ENCODE data around the gene PAFAH1B1.

DNA sequence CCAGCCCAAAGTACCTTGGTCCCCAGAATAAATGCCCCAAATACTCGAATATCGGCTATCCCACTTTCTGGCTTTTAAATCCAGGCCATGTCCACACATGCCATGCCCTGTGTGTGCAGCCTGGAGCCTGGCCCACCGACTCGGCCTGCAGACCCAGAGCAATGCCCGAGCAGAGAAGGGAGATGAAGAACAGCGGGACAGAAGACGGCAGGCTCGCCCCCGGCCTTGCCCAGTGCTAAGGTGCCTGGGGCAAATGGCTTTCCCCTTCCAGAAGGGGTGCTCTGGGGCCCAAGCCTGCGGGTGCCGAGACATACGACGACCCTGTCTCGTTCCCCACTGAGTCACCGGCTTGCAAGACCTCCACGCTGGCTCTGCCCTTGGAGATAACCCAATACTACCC, 110.2 kb downstream of the PAFAH1B1 start:
- TF ChIP-seq, protein P1, sequence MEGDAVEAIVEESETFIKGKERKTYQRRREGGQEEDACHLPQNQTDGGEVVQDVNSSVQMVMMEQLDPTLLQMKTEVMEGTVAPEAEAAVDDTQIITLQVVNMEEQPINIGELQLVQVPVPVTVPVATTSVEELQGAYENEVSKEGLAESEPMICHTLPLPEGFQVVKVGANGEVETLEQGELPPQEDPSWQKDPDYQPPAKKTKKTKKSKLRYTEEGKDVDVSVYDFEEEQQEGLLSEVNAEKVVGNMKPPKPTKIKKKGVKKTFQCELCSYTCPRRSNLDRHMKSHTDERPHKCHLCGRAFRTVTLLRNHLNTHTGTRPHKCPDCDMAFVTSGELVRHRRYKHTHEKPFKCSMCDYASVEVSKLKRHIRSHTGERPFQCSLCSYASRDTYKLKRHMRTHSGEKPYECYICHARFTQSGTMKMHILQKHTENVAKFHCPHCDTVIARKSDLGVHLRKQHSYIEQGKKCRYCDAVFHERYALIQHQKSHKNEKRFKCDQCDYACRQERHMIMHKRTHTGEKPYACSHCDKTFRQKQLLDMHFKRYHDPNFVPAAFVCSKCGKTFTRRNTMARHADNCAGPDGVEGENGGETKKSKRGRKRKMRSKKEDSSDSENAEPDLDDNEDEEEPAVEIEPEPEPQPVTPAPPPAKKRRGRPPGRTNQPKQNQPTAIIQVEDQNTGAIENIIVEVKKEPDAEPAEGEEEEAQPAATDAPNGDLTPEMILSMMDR (IDR thresholded peaks at IDR 0.05), result no peak
- no peak for TF ChIP-seq POLR2A (IDR thresholded peaks at IDR 0.05)
